Ascending aorta (tissue), 2 donors: ENCODE data around the gene PLEKHG3. TPM values are rescaled to one million over a fixed set of nuclear protein-coding genes. Genes with fewer than 3 reads are reported as not detected.

Experiments used
- DNase-seq, 2 donors: peaks; one replicate each; pipeline ENCODE4 v3.0.0-alpha.2; 2019; ENCODE audit warnings: low spot score in 2 of 2
- H3K27ac ChIP-seq, 2 donors: fragments of 200-600 bp; sonication (generic); one replicate each; pipeline ENCODE4 v1.5.1; 2016 to 2017; ENCODE audit warnings: mild to moderate bottlenecking in 1 of 2
- H3K27me3 ChIP-seq: fragments of 200-600 bp; sonication (generic); one replicate; pipeline ENCODE4 v1.5.1; 2017
- H3K36me3 ChIP-seq, 2 donors: fragments of 200-600 bp; sonication (generic); one replicate each; pipeline ENCODE4 v1.5.1; 2016
- H3K4me1 ChIP-seq, 2 donors: fragments of 200-600 bp; sonication (generic); one replicate each; pipeline ENCODE4 v1.5.1; 2016 to 2017; ENCODE audit warnings: mild to moderate bottlenecking in 1 of 2
- H3K4me3 ChIP-seq, 2 donors: fragments of 200-600 bp; sonication (generic); one replicate each; pipeline ENCODE4 v1.5.1; 2016 to 2017; ENCODE audit warnings: mild to moderate bottlenecking in 1 of 2
- H3K9me3 ChIP-seq, 2 donors: fragments of 200-600 bp; sonication (generic); one replicate each; pipeline ENCODE4 v1.5.1; 2016
- CTCF ChIP-seq, 3 experiments: fragments of 200-600 bp in 2 of 3; fragments of 450-650 bp in 1 of 3; sonication (generic) in 2 of 3; IDR thresholded peaks; one replicate each; pipeline ENCODE4 v1.5.1; 2016 to 2019; ENCODE audit warnings: antibody characterized with exemption in 3 of 3, mild to moderate bottlenecking in 1 of 3, moderate library complexity in 1 of 3
- intact Hi-C: fragments of 100-400 bp; cut with DNase I; formaldehyde crosslinking; loops from one replicate; pipeline ENCODE4 v1.15.1; 2023
- total RNA-seq: library from RNA; depleted of rRNA; stranded (reverse); fragments of >200 nt; gene quantifications from one replicate; pipeline ENCODE4 v1.1.0, GENCODE V29; 2016

The PLEKHG3 gene
- total RNA-seq, 1 donor from 2014 or later = 134 TPM

- no peaks in the 10 kb centered on the region for H3K9me3 ChIP-seq
- intact Hi-C loops = no loop called here
- no peaks in the 10 kb centered on the region for H3K36me3 ChIP-seq
- H3K27me3 ChIP-seq = no peaks in the 10 kb centered on the region
- TF ChIP-seq CTCF (IDR thresholded peaks at IDR 0.05) = no peak
- no peak for DNase-seq
- no peak overlapping the region for H3K4me3 ChIP-seq
- H3K4me1 ChIP-seq = peaks cover 21 to 48% of the 10 kb centered on the region in 2 donors
- peak overlapping the region; percentile 58 to 61 for H3K27ac ChIP-seq
These were observed 54.7 kb downstream of the PLEKHG3 start for GRCh38 chr14:64758691-64759554.

- no peak for TF ChIP-seq CTCF (IDR thresholded peaks at IDR 0.05)
- no peaks in the 10 kb centered on the region for H3K27me3 ChIP-seq
- H3K36me3 ChIP-seq = no peaks in the 10 kb centered on the region
- no peaks in the 10 kb centered on the region for H3K9me3 ChIP-seq
- H3K27ac ChIP-seq = peak overlapping the region; percentile 58 to 61
- DNase-seq = no peak
- H3K4me3 ChIP-seq = no peak overlapping the region
- intact Hi-C loops = no loop called here
- peaks cover 26 to 54% of the 10 kb centered on the region in 2 donors for H3K4me1 ChIP-seq
These were observed 55.3 kb downstream of the PLEKHG3 start for GRCh38 chr14:64759555-64759938.

- H3K4me1 ChIP-seq = peaks cover 27 to 56% of the 10 kb centered on the region in 2 donors
- H3K27ac ChIP-seq = no peak overlapping the region
- no peak overlapping the region for H3K4me3 ChIP-seq
- H3K36me3 ChIP-seq = no peaks in the 10 kb centered on the region
- no peak for DNase-seq
- peak; percentile 35 to 59 (median 52) for TF ChIP-seq CTCF (IDR thresholded peaks at IDR 0.05)
- intact Hi-C loops = no loop called here
- H3K27me3 ChIP-seq = no peaks in the 10 kb centered on the region
- H3K9me3 ChIP-seq = no peaks in the 10 kb centered on the region
These were observed 56.0 kb downstream of the PLEKHG3 start for GRCh38 chr14:64760146-64760755.

GRCh38 chr14:64760916-64761315 lies 56.7 kb downstream of the PLEKHG3 start:
- no peaks in the 10 kb centered on the region for H3K27me3 ChIP-seq
- intact Hi-C loops = no loop called here
- no peak overlapping the region for H3K4me3 ChIP-seq
- H3K4me1 ChIP-seq = peaks cover 27 to 56% of the 10 kb centered on the region in 2 donors
- no peaks in the 10 kb centered on the region for H3K9me3 ChIP-seq
- no peaks in the 10 kb centered on the region for H3K36me3 ChIP-seq
- H3K27ac ChIP-seq = peak overlapping the region in 1 of 2 donors; percentile 79
- TF ChIP-seq CTCF (IDR thresholded peaks at IDR 0.05) = no peak
- no peak for DNase-seq

- Histone ChIP-seq H3K4me1 (peaks cover 27 to 56% of the 10 kb centered on the region in 2 donors), H3K36me3 (no peaks in the 10 kb centered on the region), H3K27ac (peak overlapping the region; percentile 79 to 87), H3K27me3 (no peaks in the 10 kb centered on the region), H3K4me3 (peak overlapping the region in 1 of 2 donors; percentile 48), H3K9me3 (no peaks in the 10 kb centered on the region)
- TF ChIP-seq CTCF (IDR thresholded peaks at IDR 0.05) = peak in 1 of 3 experiments; percentile 2
- intact Hi-C loops = loop anchor here (2.0 kb wide), 1 partner anchor 35 kb away; no protein-coding TSS in a partner anchor
- no peak for DNase-seq
These were observed 57.3 kb downstream of the PLEKHG3 start for GRCh38 chr14:64761441-64762043.
